ENCODE data around the gene RBX1.

- no peak for TF ChIP-seq POLR2AphosphoS5 (IDR thresholded peaks at IDR 0.05; ENCODE audit: borderline replicate concordance, low read depth, low read length)
- no peak for TF ChIP-seq EZH2 (IDR thresholded peaks at IDR 0.05)
- TF ChIP-seq FOXP2 (optimal IDR thresholded peaks at IDR 0.05; ENCODE audit: control extremely low read depth, extremely low read length, insufficient read depth), result no peak
These were observed 50.0 kb downstream of the RBX1 start for GRCh38 chr22:41000941-41001721.

Data from SK-N-MC (cell line).